ENCODE measurements around the gene SLC6A17. TPM values are rescaled to one million over a fixed set of nuclear protein-coding genes. Genes with fewer than 3 reads are reported as not detected.

SLC6A17 gene
- total and polyA plus RNA-seq, 9 of the 15 experiments (the other 6 are each of a cell fraction or from before 2014, with no cell fraction given) = not detected

DNA sequence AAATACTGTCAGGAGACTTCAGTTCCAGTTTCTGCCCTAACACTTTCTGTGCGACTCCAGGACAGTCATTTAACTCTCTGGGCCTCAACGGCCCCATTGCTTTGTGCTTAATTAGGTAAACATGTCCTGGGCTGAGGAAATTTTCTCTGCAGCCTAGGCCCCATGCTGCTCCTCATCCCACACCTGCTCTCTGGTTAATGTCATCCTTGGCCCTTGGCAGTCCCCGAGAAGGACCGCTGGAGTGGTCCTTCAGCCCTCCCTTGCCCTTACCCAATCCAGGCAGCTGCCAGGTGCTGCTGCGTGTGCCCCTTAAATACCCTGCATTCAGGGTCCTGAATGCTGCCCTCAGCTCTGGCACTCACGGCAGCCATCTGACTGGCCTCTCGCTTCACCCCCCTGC, 19.3 kb upstream of the SLC6A17 start (continued):
- TF ChIP-seq CLOCK (CRISPR knock-in tag; IDR thresholded peaks at IDR 0.05; ENCODE audit: borderline replicate concordance) = no peak
- no peak for TF ChIP-seq TGIF2 (CRISPR knock-in tag; IDR thresholded peaks at IDR 0.05)
- no peak for TF ChIP-seq RBM39 (optimal IDR thresholded peaks at IDR 0.05; ENCODE audit: low read depth, low read length)

DNA sequence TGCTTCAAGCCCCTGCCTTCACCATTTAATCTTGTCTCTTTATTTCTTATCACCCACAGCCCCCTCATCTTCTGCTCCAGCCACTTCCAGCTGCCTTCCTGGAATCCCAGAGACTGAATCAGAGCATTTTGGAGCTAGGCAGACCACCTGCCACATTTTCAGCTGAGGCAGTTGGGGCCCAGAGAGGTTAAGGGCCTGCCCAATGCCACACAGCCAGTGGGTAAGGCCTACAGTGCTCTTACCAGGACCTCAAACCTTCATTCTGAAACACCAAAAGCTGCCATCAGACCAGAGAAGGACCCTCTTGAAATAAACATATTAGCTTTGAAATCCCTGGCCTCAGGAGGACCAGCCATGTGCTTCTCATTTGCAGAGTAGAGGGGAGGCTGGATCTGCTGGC, 17.6 kb upstream of the SLC6A17 start:
- Histone ChIP-seq H3K27me3 (ENCODE audit: control insufficient read depth in 2 of 2, insufficient read depth in 2 of 2, low read length in 2 of 2) (peaks cover 44 to 73% of the 10 kb centered on the region in 2 experiments), H3K4me3 (no peak overlapping the region), H3K4me2 (ENCODE audit: insufficient read depth, low read length) (no peak overlapping the region), H3K79me2 (ENCODE audit: control insufficient read depth, insufficient read depth, low read length) (no peaks in the 10 kb centered on the region), H3K9me3 (replicated peaks; ENCODE audit: control insufficient read depth, insufficient read depth, low read depth, low read length) (no peaks in the 10 kb centered on the region), H2AFZ (ENCODE audit: low read depth, low read length) (no peak overlapping the region), H3K9me1 (ENCODE audit: control insufficient read depth, insufficient read depth, low read length) (no peaks in the 10 kb centered on the region), H3K36me3 (ENCODE audit: control insufficient read depth, insufficient read depth, low read length) (no peaks in the 10 kb centered on the region), H3K4me1 (replicated peaks in 1 of 2; ENCODE audit: control insufficient read depth in 2 of 2, insufficient read depth in 2 of 2, low read length in 2 of 2) (peaks cover 0 to 4% of the 10 kb centered on the region in 2 experiments; a peak in 2 of 5 replicates), H3K9ac (ENCODE audit: insufficient read depth in 1 of 2, low read depth in 2 of 2, low read length in 2 of 2) (no peak overlapping the region), H3K27ac (ENCODE audit: extremely low read depth, low read depth, low read length) (no peak overlapping the region), H4K20me1 (replicated peaks; ENCODE audit: control insufficient read depth, insufficient read depth, low read length) (no peaks in the 10 kb centered on the region; the same call in none of the 2 replicates)
- in situ Hi-C loops (cut with MboI) (no loop called here), intact Hi-C loops (cut with micrococcal nuclease) (no loop called here)
- DNase-seq (ENCODE audit: extremely low read depth in 1 of 4, low spot score in 3 of 4) = no peak
- no peak for TF ChIP-seq ZNF778 (CRISPR knock-in tag; IDR thresholded peaks at IDR 0.05)
- TF ChIP-seq ZFP36 (IDR thresholded peaks at IDR 0.05; ENCODE audit: low read depth, low read length, partially characterized antibody) = peak; percentile 57
- CTCF ChIA-PET (ENCODE audit: low intra/inter-chr PET ratio) = no interaction called here
- FAIRE-seq = no peak
- POLR2A ChIA-PET = interaction anchor here (0.6 kb wide), 1 partner anchor 22 kb away, joined by 3 read pairs; no protein-coding TSS in a partner anchor
- ATAC-seq = no peak
- no TSS peak for BruUV-seq (replicated peaks)

Measured in K562 (cell line).